Measurements from ENCODE around the gene EFNA5.

DNA sequence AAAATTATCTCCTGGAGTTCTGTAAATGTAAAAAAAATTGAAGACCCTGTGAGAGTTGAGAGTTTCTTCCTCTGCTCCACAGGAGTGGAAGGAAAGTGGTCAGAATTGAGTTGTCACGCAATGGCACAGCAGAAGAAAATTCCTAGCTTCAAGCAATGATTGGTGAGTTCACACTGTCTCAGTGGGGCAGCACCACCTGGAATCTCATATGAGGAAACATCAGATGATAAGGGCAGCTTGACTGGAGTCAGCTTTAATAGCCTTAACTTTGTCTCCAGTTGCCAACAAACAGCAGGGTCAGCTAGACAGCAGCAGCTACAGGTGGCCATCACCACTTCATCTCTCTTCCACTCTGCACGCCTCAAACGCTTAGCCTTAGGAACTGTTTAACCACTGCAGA lies 211.1 kb downstream of the EFNA5 start:
- no peak for TF ChIP-seq CTCF (IDR thresholded peaks at IDR 0.05; ENCODE audit: poor library complexity, severe bottlenecking)
- TF ChIP-seq RAD21 (conservative IDR thresholded peaks at IDR 0.05): no peak
- no peak for TF ChIP-seq MXI1 (conservative IDR thresholded peaks at IDR 0.05; ENCODE audit: poor library complexity, severe bottlenecking)
- no peak for TF ChIP-seq EP300 (conservative IDR thresholded peaks at IDR 0.05; ENCODE audit: poor library complexity, severe bottlenecking)
- TF ChIP-seq, protein P1, sequence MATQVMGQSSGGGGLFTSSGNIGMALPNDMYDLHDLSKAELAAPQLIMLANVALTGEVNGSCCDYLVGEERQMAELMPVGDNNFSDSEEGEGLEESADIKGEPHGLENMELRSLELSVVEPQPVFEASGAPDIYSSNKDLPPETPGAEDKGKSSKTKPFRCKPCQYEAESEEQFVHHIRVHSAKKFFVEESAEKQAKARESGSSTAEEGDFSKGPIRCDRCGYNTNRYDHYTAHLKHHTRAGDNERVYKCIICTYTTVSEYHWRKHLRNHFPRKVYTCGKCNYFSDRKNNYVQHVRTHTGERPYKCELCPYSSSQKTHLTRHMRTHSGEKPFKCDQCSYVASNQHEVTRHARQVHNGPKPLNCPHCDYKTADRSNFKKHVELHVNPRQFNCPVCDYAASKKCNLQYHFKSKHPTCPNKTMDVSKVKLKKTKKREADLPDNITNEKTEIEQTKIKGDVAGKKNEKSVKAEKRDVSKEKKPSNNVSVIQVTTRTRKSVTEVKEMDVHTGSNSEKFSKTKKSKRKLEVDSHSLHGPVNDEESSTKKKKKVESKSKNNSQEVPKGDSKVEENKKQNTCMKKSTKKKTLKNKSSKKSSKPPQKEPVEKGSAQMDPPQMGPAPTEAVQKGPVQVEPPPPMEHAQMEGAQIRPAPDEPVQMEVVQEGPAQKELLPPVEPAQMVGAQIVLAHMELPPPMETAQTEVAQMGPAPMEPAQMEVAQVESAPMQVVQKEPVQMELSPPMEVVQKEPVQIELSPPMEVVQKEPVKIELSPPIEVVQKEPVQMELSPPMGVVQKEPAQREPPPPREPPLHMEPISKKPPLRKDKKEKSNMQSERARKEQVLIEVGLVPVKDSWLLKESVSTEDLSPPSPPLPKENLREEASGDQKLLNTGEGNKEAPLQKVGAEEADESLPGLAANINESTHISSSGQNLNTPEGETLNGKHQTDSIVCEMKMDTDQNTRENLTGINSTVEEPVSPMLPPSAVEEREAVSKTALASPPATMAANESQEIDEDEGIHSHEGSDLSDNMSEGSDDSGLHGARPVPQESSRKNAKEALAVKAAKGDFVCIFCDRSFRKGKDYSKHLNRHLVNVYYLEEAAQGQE (IDR thresholded peaks at IDR 0.05; ENCODE audit: borderline replicate concordance): no peak
- no peak for TF ChIP-seq EZH2 (IDR thresholded peaks at IDR 0.05; ENCODE audit: borderline replicate concordance, insufficient read depth, low read length, poor library complexity, severe bottlenecking)
- no peak for TF ChIP-seq SMC3 (conservative IDR thresholded peaks at IDR 0.05; ENCODE audit: poor library complexity)
- no peak for TF ChIP-seq TAF1 (IDR thresholded peaks at IDR 0.05; ENCODE audit: low read depth)
- no peak for TF ChIP-seq POLR2AphosphoS5 (IDR thresholded peaks at IDR 0.05)

All from neural cell (in vitro differentiated cells).